GM23338 (cell line): Measurements from ENCODE around the gene DNAJC15. TPM values are rescaled to one million over a fixed set of nuclear protein-coding genes. Genes with fewer than 3 reads are reported as not detected.

Experiments used
- ATAC-seq: fragments of 200-7000 bp; cut with Tn5 transposase; 3 replicates; pipeline ENCODE4 v1.9.1; 2020
- DNase-seq: peaks from one replicate; pipeline ENCODE4 v3.0.0-alpha.2; 2015; ENCODE audit warnings: low spot score
- H2AFZ ChIP-seq: fragments of 200-600 bp; sonication (generic); 2 replicates; pipeline ENCODE4 v1.8.0; 2016; ENCODE audit warnings: antibody characterized with exemption, mild to moderate bottlenecking, moderate library complexity
- H3F3A ChIP-seq: fragments of 200-600 bp; sonication (generic); replicated peaks from 2 replicates; pipeline ENCODE4 v1.8.0; 2017; ENCODE audit warnings: antibody characterized with exemption, mixed run types, low read depth
- H3K27ac ChIP-seq: fragments of 200-600 bp; sonication (generic); 2 replicates; pipeline ENCODE4 v1.6.1; 2016; ENCODE audit warnings: low read depth
- H3K27me3 ChIP-seq: fragments of 200-600 bp; sonication (generic); 2 replicates; pipeline ENCODE4 v1.8.0; 2016; ENCODE audit warnings: mild to moderate bottlenecking, mixed run types, moderate library complexity; ENCODE audit not compliant: insufficient read depth
- H3K36me3 ChIP-seq: fragments of 200-600 bp; sonication (generic); 2 replicates; pipeline ENCODE4 v1.8.0; 2016; ENCODE audit warnings: mild to moderate bottlenecking; ENCODE audit not compliant: insufficient read depth
- H3K4me1 ChIP-seq: fragments of 200-600 bp; sonication (generic); 2 replicates; pipeline ENCODE4 v1.8.0; 2016; ENCODE audit warnings: mild to moderate bottlenecking, moderate library complexity; ENCODE audit not compliant: insufficient read depth
- H3K4me2 ChIP-seq: fragments of 200-600 bp; sonication (generic); 2 replicates; pipeline ENCODE4 v1.7.1; 2017; ENCODE audit warnings: mixed run types
- H3K4me3 ChIP-seq: fragments of 200-600 bp; sonication (generic); 2 replicates; pipeline ENCODE4 v1.6.1; 2016; ENCODE audit warnings: mixed run types
- H3K79me2 ChIP-seq: fragments of 200-600 bp; sonication (generic); replicated peaks from 2 replicates; pipeline ENCODE4 v1.8.0; 2017; ENCODE audit warnings: mild to moderate bottlenecking; ENCODE audit not compliant: insufficient read depth
- H3K9me2 ChIP-seq: fragments of 200-600 bp; sonication (generic); 2 replicates; pipeline ENCODE4 v1.8.0; 2017; ENCODE audit not compliant: insufficient read depth
- H4K20me1 ChIP-seq: fragments of 200-600 bp; sonication (generic); replicated peaks from 2 replicates; pipeline ENCODE4 v1.8.0; 2017; ENCODE audit warnings: mild to moderate bottlenecking; ENCODE audit not compliant: insufficient read depth
- H3K27ac Mint-ChIP-seq: 2 replicates; pipeline ENCODE4 v1.8.0; 2020; ENCODE audit warnings: inconsistent platforms, mild to moderate bottlenecking, moderate library complexity, mixed read lengths
- H3K27me3 Mint-ChIP-seq: 3 replicates; pipeline ENCODE4 v1.8.0; 2022; ENCODE audit warnings: low read depth, mild to moderate bottlenecking, moderate library complexity, mixed read lengths, inconsistent platforms; ENCODE audit not compliant: insufficient read depth, poor library complexity
- H3K36me3 Mint-ChIP-seq: 3 replicates; pipeline ENCODE4 v1.8.0; 2021; ENCODE audit warnings: low read depth, mild to moderate bottlenecking, inconsistent platforms, moderate library complexity, mixed read lengths
- H3K4me1 Mint-ChIP-seq: 3 replicates; pipeline ENCODE4 v1.8.0; 2020; ENCODE audit warnings: mild to moderate bottlenecking, inconsistent platforms, mixed read lengths
- H3K4me3 Mint-ChIP-seq: 3 replicates; pipeline ENCODE4 v1.8.0; 2021; ENCODE audit warnings: moderate library complexity, mild to moderate bottlenecking, inconsistent platforms, mixed read lengths
- H3K9me3 Mint-ChIP-seq: 3 replicates; pipeline ENCODE4 v1.8.0; 2020; ENCODE audit warnings: moderate library complexity, mild to moderate bottlenecking, inconsistent platforms, mixed read lengths
- CREB1 ChIP-seq: fragments of 250-450 bp; sonication (Bioruptor Pico); IDR thresholded peaks from 2 replicates; pipeline ENCODE4 v1.5.0; 2020; ENCODE audit warnings: low read depth, mild to moderate bottlenecking, moderate library complexity
- EZH2 ChIP-seq: fragments of 200-600 bp; sonication (generic); IDR thresholded peaks from one replicate; pipeline ENCODE4 v1.8.0; 2017; ENCODE audit warnings: antibody characterized with exemption, mild to moderate bottlenecking, low read depth; ENCODE audit not compliant: unreplicated experiment
- EZH2phosphoT487 ChIP-seq: fragments of 200-600 bp; sonication (generic); IDR thresholded peaks from one replicate; pipeline ENCODE4 v1.8.1; 2018; ENCODE audit warnings: antibody characterized with exemption; ENCODE audit not compliant: unreplicated experiment
- JUNB ChIP-seq: IDR thresholded peaks from one replicate; pipeline ENCODE4 v1.6.1; 2016; ENCODE audit warnings: antibody characterized with exemption; ENCODE audit not compliant: unreplicated experiment
- NANOG ChIP-seq: IDR thresholded peaks from 2 replicates; pipeline ENCODE4 v1.6.1; 2016; ENCODE audit warnings: antibody characterized with exemption, borderline replicate concordance
- POLR2AphosphoS5 ChIP-seq: IDR thresholded peaks from 2 replicates; pipeline ENCODE4 v1.6.1; 2016; ENCODE audit warnings: antibody characterized with exemption, low read depth
- STAT1 ChIP-seq: IDR thresholded peaks from one replicate; pipeline ENCODE4 v1.6.1; 2016; ENCODE audit warnings: antibody characterized with exemption; ENCODE audit not compliant: unreplicated experiment
- ZNF114 ChIP-seq: fragments of 250-450 bp; sonication (Bioruptor Pico); IDR thresholded peaks from 2 replicates; pipeline ENCODE4 v1.5.0; 2020; ENCODE audit warnings: mild to moderate bottlenecking, moderate library complexity
- ZNF331 ChIP-seq: fragments of 250-450 bp; sonication (Bioruptor Pico); IDR thresholded peaks from 2 replicates; pipeline ENCODE4 v1.5.0; 2020; ENCODE audit warnings: low read depth, mild to moderate bottlenecking, moderate library complexity
- polyA plus RNA-seq: library from polyadenylated mRNA; unstranded; fragments of >200 nt; fragmentation: Nextera tagmentation; extraction: Ambion mirVana; gene quantifications from 2 replicates; pipeline ENCODE4 v1.2.1, GENCODE V29; 2016
- total RNA-seq: library from RNA; depleted of rRNA; stranded (reverse); fragments of >200 nt; shearing (Covaris generic); gene quantifications from 2 replicates; pipeline ENCODE4 v1.2.3, GENCODE V29; 2014
- TF ChIP-seq, protein P1 (sequence below): fragments of 250-450 bp; sonication (Bioruptor Pico); IDR thresholded peaks from 2 replicates; pipeline ENCODE4 v1.5.0; 2020; ENCODE audit warnings: mild to moderate bottlenecking, moderate library complexity
- TF ChIP-seq, protein P2 (sequence below), 2 experiments: fragments of 200-600 bp in 1 of 2; sonication (generic) in 1 of 2; conservative IDR thresholded peaks; 2 replicates each; pipeline versions ENCODE4 v1.5.1 to v1.6.1; 2016 to 2017; ENCODE audit warnings: antibody characterized with exemption in 2 of 2, low read depth in 2 of 2, mild to moderate bottlenecking in 2 of 2, moderate library complexity in 1 of 2
- TF ChIP-seq, protein P3 (sequence below): IDR thresholded peaks from one replicate; pipeline ENCODE4 v1.6.1; 2018; ENCODE audit warnings: antibody characterized with exemption; ENCODE audit not compliant: unreplicated experiment

The DNAJC15 gene
- total and polyA plus RNA-seq, 2 experiments from 2014 or later: 11.4 to 80.4 TPM

GRCh38 chr13:43110036-43110435, 86.7 kb downstream of the DNAJC15 start:
- no peaks in the 10 kb centered on the region for H4K20me1 ChIP-seq
- no peak overlapping the region for H3K4me3 ChIP-seq
- Mint-ChIP-seq H3K4me3 (no peak overlapping the region), H3K27me3 (no peaks in the 10 kb centered on the region), H3K4me1 (peaks cover 7% of the 10 kb centered on the region; the same call in 1 of the 3 replicates), H3K36me3 (no peaks in the 10 kb centered on the region), H3K9me3 (no peaks in the 10 kb centered on the region), H3K27ac (no peak overlapping the region)
- no peaks in the 10 kb centered on the region for H3K4me1 ChIP-seq
- no peak overlapping the region for H3K4me2 ChIP-seq
- no peaks in the 10 kb centered on the region for H3K9me2 ChIP-seq
- no peaks in the 10 kb centered on the region for H3K27me3 ChIP-seq
- no peak for ATAC-seq
- no peaks in the 10 kb centered on the region for H3K79me2 ChIP-seq
- no peaks in the 10 kb centered on the region for H3F3A ChIP-seq
- no peaks in the 10 kb centered on the region for H3K36me3 ChIP-seq
- TF ChIP-seq JUNB: no peak
- TF ChIP-seq CREB1: no peak
- no peak for TF ChIP-seq NANOG
- no peak for TF ChIP-seq ZNF114
- TF ChIP-seq STAT1: no peak
- TF ChIP-seq EZH2phosphoT487: no peak
- TF ChIP-seq, protein P1, sequence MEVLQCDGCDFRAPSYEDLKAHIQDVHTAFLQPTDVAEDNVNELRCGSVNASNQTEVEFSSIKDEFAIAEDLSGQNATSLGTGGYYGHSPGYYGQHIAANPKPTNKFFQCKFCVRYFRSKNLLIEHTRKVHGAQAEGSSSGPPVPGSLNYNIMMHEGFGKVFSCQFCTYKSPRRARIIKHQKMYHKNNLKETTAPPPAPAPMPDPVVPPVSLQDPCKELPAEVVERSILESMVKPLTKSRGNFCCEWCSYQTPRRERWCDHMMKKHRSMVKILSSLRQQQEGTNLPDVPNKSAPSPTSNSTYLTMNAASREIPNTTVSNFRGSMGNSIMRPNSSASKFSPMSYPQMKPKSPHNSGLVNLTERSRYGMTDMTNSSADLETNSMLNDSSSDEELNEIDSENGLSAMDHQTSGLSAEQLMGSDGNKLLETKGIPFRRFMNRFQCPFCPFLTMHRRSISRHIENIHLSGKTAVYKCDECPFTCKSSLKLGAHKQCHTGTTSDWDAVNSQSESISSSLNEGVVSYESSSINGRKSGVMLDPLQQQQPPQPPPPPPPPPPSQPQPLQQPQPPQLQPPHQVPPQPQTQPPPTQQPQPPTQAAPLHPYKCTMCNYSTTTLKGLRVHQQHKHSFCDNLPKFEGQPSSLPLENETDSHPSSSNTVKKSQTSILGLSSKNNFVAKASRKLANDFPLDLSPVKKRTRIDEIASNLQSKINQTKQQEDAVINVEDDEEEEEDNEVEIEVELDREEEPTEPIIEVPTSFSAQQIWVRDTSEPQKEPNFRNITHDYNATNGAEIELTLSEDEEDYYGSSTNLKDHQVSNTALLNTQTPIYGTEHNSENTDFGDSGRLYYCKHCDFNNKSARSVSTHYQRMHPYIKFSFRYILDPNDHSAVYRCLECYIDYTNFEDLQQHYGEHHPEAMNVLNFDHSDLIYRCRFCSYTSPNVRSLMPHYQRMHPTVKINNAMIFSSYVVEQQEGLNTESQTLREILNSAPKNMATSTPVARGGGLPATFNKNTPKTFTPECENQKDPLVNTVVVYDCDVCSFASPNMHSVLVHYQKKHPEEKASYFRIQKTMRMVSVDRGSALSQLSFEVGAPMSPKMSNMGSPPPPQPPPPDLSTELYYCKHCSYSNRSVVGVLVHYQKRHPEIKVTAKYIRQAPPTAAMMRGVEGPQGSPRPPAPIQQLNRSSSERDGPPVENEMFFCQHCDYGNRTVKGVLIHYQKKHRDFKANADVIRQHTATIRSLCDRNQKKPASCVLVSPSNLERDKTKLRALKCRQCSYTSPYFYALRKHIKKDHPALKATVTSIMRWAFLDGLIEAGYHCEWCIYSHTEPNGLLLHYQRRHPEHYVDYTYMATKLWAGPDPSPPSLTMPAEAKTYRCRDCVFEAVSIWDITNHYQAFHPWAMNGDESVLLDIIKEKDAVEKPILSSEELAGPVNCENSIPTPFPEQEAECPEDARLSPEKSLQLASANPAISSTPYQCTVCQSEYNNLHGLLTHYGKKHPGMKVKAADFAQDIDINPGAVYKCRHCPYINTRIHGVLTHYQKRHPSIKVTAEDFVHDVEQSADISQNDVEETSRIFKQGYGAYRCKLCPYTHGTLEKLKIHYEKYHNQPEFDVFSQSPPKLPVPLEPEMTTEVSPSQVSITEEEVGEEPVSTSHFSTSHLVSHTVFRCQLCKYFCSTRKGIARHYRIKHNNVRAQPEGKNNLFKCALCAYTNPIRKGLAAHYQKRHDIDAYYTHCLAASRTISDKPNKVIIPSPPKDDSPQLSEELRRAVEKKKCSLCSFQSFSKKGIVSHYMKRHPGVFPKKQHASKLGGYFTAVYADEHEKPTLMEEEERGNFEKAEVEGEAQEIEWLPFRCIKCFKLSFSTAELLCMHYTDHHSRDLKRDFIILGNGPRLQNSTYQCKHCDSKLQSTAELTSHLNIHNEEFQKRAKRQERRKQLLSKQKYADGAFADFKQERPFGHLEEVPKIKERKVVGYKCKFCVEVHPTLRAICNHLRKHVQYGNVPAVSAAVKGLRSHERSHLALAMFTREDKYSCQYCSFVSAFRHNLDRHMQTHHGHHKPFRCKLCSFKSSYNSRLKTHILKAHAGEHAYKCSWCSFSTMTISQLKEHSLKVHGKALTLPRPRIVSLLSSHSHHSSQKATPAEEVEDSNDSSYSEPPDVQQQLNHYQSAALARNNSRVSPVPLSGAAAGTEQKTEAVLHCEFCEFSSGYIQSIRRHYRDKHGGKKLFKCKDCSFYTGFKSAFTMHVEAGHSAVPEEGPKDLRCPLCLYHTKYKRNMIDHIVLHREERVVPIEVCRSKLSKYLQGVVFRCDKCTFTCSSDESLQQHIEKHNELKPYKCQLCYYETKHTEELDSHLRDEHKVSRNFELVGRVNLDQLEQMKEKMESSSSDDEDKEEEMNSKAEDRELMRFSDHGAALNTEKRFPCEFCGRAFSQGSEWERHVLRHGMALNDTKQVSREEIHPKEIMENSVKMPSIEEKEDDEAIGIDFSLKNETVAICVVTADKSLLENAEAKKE (CRISPR knock-in tag): no peak
- no peak for TF ChIP-seq POLR2AphosphoS5
- TF ChIP-seq, protein P2, sequence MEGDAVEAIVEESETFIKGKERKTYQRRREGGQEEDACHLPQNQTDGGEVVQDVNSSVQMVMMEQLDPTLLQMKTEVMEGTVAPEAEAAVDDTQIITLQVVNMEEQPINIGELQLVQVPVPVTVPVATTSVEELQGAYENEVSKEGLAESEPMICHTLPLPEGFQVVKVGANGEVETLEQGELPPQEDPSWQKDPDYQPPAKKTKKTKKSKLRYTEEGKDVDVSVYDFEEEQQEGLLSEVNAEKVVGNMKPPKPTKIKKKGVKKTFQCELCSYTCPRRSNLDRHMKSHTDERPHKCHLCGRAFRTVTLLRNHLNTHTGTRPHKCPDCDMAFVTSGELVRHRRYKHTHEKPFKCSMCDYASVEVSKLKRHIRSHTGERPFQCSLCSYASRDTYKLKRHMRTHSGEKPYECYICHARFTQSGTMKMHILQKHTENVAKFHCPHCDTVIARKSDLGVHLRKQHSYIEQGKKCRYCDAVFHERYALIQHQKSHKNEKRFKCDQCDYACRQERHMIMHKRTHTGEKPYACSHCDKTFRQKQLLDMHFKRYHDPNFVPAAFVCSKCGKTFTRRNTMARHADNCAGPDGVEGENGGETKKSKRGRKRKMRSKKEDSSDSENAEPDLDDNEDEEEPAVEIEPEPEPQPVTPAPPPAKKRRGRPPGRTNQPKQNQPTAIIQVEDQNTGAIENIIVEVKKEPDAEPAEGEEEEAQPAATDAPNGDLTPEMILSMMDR (conservative IDR thresholded peaks at IDR 0.05; ENCODE audit: low read depth in 2 of 2): no peak
- TF ChIP-seq, protein P3, sequence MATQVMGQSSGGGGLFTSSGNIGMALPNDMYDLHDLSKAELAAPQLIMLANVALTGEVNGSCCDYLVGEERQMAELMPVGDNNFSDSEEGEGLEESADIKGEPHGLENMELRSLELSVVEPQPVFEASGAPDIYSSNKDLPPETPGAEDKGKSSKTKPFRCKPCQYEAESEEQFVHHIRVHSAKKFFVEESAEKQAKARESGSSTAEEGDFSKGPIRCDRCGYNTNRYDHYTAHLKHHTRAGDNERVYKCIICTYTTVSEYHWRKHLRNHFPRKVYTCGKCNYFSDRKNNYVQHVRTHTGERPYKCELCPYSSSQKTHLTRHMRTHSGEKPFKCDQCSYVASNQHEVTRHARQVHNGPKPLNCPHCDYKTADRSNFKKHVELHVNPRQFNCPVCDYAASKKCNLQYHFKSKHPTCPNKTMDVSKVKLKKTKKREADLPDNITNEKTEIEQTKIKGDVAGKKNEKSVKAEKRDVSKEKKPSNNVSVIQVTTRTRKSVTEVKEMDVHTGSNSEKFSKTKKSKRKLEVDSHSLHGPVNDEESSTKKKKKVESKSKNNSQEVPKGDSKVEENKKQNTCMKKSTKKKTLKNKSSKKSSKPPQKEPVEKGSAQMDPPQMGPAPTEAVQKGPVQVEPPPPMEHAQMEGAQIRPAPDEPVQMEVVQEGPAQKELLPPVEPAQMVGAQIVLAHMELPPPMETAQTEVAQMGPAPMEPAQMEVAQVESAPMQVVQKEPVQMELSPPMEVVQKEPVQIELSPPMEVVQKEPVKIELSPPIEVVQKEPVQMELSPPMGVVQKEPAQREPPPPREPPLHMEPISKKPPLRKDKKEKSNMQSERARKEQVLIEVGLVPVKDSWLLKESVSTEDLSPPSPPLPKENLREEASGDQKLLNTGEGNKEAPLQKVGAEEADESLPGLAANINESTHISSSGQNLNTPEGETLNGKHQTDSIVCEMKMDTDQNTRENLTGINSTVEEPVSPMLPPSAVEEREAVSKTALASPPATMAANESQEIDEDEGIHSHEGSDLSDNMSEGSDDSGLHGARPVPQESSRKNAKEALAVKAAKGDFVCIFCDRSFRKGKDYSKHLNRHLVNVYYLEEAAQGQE: no peak
- no peak for TF ChIP-seq EZH2
- no peak for TF ChIP-seq ZNF331 (CRISPR knock-in tag)
- DNase-seq: no peak
- H2AFZ ChIP-seq: no peak overlapping the region
- H3K27ac ChIP-seq: no peak overlapping the region
